ENCODE data around the gene CDK7.

- TF ChIP-seq CTCF (conservative IDR thresholded peaks at IDR 0.05) (no peak), EZH2 (IDR thresholded peaks at IDR 0.05; ENCODE audit: low read depth) (no peak)
Observed at GRCh38 chr5:69252437-69252836, 17.8 kb downstream of the CDK7 start.
